HG02852 (cell line): ENCODE results near the gene ABCC6.

Source experiments
- ATAC-seq: cut with Tn5 transposase; IDR thresholded peaks from one replicate; pipeline ENCODE4 v1.9.1; 2021; ENCODE audit warnings: mild to moderate bottlenecking, moderate library complexity; ENCODE audit not compliant: unreplicated experiment

ABCC6 gene

DNA sequence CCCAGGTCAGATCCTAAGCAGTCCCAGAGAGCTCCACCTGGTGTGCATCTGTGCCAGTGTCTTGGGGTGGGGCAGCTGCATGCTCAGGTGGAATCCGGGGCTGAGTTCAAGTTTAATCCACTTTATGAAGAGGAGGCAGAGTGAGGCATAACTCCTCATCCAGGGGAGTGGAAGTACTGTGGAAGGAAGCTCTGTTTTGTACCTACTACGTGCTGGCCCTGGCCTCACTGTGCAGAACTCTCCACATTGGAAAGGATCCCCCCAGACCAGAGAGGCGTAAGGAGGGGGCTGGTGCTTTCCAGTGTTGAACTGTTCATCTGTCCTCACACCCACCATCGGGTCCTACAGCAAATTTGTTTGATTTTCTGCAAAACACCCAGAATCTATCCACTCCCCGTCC lies 78.0 kb downstream of the ABCC6 start:
- no peak for ATAC-seq

- no peak for ATAC-seq
Measured at GRCh38 chr16:16144416-16144815, 78.9 kb downstream of the ABCC6 start.

DNA sequence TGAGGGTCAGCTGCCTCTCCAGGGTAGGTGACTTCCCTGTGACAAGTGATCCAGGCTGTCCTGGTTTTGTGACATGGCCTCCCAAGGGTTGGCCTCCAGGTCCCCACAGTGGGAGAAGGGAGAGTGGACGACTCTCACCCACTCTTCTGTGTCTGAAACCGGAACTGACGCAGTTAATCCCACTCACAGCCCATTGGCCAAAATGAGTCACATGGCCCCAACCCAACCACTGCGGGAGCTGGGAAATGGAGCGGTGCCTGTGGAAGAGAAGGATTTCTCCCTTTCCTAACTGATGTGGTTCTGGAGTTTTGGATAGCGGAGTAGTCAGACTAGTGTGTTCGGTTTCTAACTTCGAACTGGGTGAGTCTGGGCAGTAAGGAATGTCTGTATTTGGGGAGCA lies 79.4 kb downstream of the ABCC6 start:
- no peak for ATAC-seq

DNA sequence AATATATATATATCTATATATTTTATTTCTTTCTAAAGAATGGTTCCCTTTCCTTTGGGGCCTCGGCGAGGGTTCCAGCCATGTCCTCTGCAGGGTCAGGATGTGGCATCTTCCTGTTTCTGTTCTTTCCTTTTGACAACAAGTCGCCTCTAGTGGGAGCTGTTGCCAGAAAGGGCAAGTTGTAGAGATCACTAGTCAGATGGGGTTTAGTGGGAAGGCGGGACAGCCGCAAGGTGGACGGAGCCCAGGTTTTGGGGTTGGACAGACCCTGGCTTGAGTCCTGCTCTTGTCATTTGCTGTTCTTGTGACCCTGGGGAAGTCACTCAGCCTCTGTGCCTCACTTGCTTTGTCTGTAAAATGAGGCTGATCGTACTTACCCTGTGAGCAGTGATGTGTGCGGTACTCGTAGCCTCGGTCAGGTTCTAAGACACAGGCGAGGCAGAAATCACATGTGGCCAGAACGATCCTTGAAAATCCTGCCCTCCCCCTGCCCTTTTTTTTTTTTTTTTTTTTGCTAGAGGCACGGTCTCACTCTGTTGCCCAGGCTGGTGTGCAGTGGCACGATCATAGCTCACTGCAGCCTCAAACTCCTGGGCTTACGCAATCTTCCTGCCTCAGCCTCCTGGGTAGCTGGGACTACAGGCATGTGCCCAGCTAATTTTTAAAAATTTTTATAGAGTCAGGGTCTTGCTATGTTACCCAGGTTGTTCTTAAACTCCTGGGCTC lies 80.1 kb downstream of the ABCC6 start:
- no peak for ATAC-seq

DNA sequence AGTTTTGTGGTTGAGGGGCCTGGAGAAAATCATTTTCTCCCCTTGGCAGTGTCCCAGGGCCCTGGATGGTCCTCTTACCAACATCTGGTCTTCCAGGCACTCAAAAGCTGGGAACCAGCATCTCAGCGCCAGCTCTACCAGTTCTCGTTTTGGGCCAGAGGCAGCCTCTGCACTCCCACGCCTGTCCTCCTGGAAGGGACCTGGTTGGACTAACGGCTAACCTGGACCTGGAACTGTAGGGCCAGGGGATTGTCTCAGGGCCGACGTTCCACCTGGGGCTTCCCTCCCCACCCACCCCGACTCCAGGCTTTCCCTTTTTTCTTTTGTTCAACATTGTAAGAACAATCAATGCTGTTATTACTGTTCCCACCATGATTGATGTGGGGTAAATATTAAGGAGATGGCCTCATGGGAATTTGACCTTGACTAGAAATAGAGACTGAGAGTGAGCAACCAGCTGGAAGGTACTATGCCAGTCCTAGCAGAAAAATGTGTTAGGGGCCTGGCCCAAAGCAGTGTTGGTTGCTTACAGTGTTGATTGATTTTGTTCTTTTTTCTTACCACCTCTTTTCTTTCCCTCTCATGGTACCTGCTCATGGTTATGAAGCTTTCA lies 81.4 kb downstream of the ABCC6 start:
- ATAC-seq: no peak

- ATAC-seq: no peak
Measured at GRCh38 chr16:16141141-16141540, 82.2 kb downstream of the ABCC6 start.

DNA sequence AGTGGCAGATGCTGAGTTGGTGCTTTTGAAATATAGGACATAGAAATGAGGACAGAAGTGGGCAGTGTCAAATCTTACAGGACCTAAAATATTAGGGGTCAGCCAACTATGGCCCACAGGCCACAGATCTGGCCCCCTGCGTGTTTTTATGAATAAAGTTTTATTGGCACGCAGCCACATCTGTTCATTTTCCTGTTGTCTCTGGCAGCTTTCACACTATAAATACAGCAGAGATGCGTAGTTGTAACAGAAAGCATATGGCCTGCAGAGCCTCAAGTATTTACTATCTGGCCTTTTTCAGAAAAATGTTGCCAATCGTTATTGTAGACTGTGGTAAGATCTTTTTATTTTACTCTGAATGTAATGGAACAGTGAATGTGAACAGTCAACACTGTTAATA lies 82.8 kb downstream of the ABCC6 start:
- ATAC-seq: no peak

DNA sequence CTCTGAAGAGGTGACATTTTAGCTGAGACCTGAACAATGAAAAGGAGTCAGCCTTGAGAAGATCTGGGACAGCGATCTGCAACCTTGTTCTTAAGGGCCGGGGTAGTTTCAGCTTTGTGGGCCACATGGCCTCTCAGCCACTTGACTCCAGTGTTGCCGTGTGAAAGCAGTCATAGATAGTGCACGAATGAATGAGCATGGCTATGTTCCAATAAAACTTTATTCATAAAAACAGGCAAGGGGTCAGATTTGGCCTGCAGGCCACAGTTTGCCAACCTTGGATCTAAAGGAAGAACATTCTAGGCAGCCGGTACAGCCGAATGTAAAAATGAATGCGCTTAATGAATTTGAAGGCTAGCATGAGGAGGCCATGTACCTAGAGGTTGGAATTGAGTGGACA lies 83.5 kb downstream of the ABCC6 start:
- no peak for ATAC-seq

DNA sequence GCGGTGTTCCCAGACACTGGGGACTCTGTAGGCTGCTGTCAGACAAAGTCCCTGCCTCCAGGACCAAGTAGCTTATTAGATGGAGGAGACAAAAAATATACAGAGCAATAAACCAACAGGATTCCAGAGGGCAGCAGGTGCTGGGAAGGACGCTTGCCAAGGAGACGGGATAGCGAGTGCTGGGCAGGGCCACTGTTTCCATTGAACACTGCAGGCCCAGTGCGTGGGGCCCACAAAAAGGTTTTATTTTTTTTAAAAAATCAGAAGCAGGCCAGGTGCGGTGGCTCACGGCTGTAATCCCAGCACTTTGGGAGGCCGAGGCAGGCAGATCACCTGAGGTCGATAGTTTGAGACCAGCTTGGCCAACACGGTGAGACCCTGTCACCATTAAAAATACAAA lies 84.2 kb downstream of the ABCC6 start:
- no peak for ATAC-seq

- ATAC-seq: no peak
Measured at GRCh38 chr16:16138034-16138635, 85.2 kb downstream of the ABCC6 start.

- no peak for ATAC-seq
Measured at GRCh38 chr16:16137110-16137509, 86.2 kb downstream of the ABCC6 start.

DNA sequence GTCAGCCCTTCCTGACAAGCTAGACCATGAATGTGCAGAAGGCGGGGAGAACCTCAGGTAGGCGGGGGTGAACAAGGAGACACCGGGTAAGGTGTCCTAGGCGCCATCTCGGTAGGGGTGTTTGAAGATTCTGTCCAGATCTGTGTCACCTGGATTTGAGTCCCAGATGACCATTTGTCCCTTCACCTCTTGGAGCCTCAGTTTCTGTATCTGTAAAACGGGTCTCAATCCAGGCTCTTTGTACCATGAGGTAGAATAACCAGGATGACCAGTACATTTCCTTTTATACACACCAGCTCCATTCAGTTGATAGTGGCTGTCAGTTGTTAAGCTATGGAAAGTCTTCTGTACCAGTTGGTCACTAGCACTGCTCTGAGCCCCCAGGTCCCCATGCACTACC lies 86.7 kb downstream of the ABCC6 start:
- no peak for ATAC-seq

- ATAC-seq: no peak
Measured at GRCh38 chr16:16133943-16134604, 89.2 kb downstream of the ABCC6 start.

DNA sequence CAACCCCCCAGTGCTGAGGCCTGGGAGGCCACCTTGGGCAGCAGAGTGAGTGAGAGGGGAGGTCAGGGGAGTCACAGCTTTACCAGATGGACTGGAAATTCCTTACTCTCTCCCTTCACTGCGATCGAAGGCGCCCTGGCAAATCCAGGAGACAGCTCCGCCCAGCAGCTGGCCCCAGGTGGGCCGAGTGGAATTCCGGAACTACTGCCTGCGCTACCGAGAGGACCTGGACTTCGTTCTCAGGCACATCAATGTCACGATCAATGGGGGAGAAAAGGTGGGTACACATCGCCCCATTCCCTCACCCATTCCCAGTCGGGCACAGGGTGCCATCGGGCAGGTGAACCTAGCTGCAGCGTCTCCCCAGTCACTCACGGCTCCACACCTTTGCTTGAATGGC lies 91.6 kb downstream of the ABCC6 start:
- no peak for ATAC-seq

DNA sequence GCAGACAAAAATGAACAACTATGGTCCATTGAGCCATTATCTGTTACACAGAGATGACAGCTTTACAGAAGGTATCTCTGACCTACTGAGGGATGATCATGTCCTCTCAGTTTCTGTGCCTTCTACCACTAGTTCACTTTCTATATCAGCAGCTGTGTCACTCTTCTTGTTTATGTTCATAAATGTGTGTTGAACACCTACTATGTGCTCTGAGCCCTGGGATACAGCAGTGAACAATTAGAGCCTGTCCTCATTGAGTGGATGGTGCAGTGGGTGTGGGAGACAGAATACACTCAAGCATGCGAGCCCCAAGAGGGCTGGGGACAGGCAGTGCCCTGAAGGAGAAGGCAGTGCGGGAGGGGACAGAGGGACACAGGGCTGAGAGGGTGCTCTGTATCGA lies 92.1 kb downstream of the ABCC6 start:
- no peak for ATAC-seq

DNA sequence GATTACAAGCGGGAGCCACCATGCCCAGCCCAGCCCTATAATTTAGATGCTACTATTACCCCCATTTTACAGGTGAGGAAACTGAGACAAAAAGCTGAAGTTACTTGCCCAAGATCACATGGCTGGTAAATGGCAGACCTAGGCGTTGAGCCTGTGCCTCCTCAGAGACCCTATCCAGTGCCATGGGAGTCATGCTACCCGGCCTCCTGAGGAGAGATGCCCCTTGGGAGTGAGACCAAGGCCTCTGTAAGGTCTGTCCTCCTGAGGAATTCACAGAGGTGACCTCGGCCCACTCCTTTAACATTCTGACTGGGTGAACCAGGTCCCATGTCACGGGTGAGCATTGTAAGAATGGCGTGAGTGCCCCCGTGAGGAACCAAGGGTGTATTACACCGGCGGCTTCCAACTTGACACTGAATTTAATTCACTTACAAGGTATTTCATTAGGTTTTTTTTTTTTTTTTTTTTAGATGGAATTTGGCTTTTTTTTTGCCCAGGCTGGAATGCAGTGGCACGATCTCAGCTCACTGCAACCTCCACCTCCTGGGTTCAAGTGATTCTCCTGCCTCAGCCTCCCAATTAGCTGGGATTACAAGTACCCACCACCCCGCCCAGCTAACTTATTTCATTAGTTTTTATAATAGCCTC lies 95.7 kb downstream of the ABCC6 start:
- ATAC-seq: no peak

DNA sequence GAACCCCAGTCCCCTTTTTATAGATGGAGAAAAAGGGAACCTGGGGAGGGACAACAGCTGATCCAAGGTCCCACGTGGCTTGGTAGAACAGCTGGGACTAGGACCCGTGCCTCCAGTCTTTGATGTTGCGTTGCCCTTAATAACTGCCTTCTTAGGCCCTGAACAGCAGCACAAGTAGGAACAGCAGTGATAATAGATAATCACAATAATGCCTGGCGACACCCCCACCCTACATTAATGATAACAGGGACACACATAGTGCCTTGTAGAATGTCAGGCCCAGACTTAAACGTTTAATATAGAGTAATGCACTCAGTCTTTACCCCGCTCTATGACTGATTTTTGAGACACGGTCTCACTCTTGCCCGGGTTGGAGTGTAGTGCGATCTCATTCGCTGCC lies 96.4 kb downstream of the ABCC6 start:
- no peak for ATAC-seq

GRCh38 chr16:16124974-16125373 lies 98.3 kb downstream of the ABCC6 start:
- no peak for ATAC-seq

DNA sequence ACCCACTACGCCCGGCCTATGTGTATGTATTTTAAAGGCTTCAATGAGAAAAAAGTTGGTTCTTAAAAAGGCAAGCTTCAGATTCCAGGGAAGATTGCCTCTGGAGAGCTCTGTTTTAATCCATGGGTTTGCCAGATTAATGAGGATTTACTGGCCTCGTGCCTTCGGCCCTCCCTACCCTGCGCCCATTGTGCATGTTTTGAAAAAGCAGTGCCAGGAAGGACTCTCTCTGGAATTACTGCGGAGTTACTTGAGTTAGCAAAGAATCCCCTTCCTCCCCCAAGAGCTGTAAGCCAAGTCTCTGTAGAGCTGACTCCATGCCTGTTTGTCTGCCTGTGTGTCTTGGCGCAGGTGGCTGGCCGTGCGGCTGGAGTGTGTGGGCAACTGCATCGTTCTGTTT lies 98.9 kb downstream of the ABCC6 start:
- no peak for ATAC-seq

DNA sequence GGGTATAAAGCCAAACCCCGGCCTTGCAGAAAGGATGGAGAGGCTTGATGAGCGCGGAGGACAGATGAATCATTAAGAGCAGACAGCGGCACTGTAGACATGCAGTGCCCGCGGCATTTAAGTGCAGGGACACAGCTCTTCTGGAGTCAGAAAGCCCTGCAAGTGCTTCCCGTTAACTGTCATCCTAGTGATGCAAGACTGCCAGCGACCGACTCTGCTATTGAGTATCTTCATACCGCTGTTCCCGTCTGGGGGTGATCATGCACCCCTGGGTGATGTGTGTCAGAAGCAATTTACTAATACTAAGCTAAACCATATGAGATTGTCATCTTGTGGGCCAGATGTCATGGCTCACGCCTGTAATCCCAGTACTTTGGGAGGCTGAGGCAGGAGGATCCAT lies 101.0 kb downstream of the ABCC6 start:
- no peak for ATAC-seq

DNA sequence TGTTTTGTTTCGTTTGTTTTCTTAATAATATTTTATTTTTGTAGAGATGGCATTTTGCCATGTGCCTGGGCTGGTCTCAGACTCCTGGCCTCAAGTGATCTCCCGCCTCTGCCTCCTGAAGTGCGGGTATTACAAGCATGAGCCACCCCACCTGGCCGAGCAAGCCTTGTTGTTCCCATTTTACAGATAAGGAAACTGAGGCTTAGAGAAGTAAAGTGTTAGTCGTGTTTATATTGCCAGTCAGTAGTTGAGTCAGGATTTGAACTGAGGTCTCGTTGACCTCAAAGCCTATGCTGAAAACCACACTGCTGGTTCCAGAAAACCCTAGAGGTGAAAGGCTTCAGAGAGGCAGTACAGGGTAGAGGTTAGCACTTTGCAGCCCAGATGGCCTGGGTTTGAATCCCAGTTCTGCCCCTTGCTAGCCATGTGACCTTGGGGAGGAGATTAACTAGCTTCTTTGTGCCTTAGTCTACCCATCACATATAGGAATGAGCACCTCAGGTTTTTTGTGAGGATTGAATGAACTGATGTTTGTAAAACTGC lies 102.0 kb downstream of the ABCC6 start:
- no peak for ATAC-seq
